ENCODE measurements around the gene CTTN.

GRCh38 chr11:70445091-70445490, 46.8 kb downstream of the CTTN start:
- TF ChIP-seq EP300 (IDR thresholded peaks at IDR 0.05): no peak
- TF ChIP-seq CTCF (IDR thresholded peaks at IDR 0.05): no peak

Measured in tibial nerve (tissue), 4 donors.